ENCODE data around the gene CFAP54.

DNA sequence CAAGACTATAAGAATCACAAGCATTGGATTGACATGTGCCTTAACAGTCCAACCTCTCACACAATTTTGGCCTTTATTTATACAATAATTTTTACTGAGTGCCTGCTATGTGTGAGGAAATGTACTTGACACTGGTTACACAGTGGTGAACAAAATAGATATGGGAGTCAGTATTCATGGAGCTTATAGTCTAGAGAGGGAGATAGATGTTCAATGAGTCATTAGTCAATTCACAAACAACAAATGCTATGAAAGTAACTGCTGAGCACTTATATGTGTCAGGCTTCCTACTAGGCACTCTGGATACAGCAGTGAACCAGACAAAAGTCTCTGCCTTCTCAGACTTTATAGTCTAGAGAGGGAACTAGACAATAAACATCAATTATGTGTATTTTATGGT is 3.7 kb downstream of the CFAP54 start:
- TF ChIP-seq, protein P1, sequence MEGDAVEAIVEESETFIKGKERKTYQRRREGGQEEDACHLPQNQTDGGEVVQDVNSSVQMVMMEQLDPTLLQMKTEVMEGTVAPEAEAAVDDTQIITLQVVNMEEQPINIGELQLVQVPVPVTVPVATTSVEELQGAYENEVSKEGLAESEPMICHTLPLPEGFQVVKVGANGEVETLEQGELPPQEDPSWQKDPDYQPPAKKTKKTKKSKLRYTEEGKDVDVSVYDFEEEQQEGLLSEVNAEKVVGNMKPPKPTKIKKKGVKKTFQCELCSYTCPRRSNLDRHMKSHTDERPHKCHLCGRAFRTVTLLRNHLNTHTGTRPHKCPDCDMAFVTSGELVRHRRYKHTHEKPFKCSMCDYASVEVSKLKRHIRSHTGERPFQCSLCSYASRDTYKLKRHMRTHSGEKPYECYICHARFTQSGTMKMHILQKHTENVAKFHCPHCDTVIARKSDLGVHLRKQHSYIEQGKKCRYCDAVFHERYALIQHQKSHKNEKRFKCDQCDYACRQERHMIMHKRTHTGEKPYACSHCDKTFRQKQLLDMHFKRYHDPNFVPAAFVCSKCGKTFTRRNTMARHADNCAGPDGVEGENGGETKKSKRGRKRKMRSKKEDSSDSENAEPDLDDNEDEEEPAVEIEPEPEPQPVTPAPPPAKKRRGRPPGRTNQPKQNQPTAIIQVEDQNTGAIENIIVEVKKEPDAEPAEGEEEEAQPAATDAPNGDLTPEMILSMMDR (IDR thresholded peaks at IDR 0.05; ENCODE audit: low read depth, low read length) = no peak
- TF ChIP-seq MYC (IDR thresholded peaks at IDR 0.05; ENCODE audit: low read depth, low read length) (no peak), POLR2A (IDR thresholded peaks at IDR 0.05; ENCODE audit: extremely low read depth, insufficient read length) (no peak), MAX (IDR thresholded peaks at IDR 0.05; ENCODE audit: low read depth, low read length) (no peak)
